Hepatocyte (in vitro differentiated cells): ENCODE measurements around the gene DSTN. TPM values are rescaled to one million over a fixed set of nuclear protein-coding genes. Genes with fewer than 3 reads are reported as not detected.

Experiments
- DNase-seq: peaks from one replicate; pipeline ENCODE4 v3.0.0-alpha.2; 2016; ENCODE audit warnings: low spot score
- H2AFZ ChIP-seq: fragments of 200-600 bp; sonication (generic); 2 replicates; pipeline ENCODE4 v1.6.0; 2016; ENCODE audit warnings: antibody characterized with exemption, mild to moderate bottlenecking
- H3K27ac ChIP-seq: fragments of 200-600 bp; sonication (generic); 2 replicates; pipeline ENCODE4 v1.5.1; 2016; ENCODE audit warnings: mild to moderate bottlenecking
- H3K27me3 ChIP-seq: fragments of 200-600 bp; sonication (generic); 2 replicates; pipeline ENCODE4 v1.6.1; 2016
- H3K36me3 ChIP-seq: fragments of 200-600 bp; sonication (generic); replicated peaks from 2 replicates; pipeline ENCODE4 v1.5.1; 2016; ENCODE audit warnings: low read depth; ENCODE audit not compliant: insufficient read depth
- H3K4me1 ChIP-seq: fragments of 200-600 bp; sonication (generic); 2 replicates; pipeline ENCODE4 v1.5.1; 2016; ENCODE audit warnings: mild to moderate bottlenecking, moderate library complexity; ENCODE audit not compliant: insufficient read depth
- H3K4me2 ChIP-seq: fragments of 200-600 bp; sonication (generic); 2 replicates; pipeline ENCODE4 v1.6.0; 2016
- H3K4me3 ChIP-seq: fragments of 200-600 bp; sonication (generic); 2 replicates; pipeline ENCODE4 v1.5.1; 2016; ENCODE audit warnings: mild to moderate bottlenecking
- H3K79me2 ChIP-seq: fragments of 200-600 bp; sonication (generic); 2 replicates; pipeline ENCODE4 v1.6.0; 2017; ENCODE audit warnings: mild to moderate bottlenecking
- H3K9me2 ChIP-seq: fragments of 200-600 bp; sonication (generic); replicated peaks from 2 replicates; pipeline ENCODE4 v1.6.0; 2017; ENCODE audit warnings: mild to moderate bottlenecking; ENCODE audit not compliant: insufficient read depth
- H3K9me3 ChIP-seq: fragments of 200-600 bp; sonication (generic); 2 replicates; pipeline ENCODE4 v1.5.1; 2016; ENCODE audit warnings: low read depth, mild to moderate bottlenecking
- H4K20me1 ChIP-seq: fragments of 200-600 bp; sonication (generic); 2 replicates; pipeline ENCODE4 v1.6.0; 2016; ENCODE audit warnings: mild to moderate bottlenecking; ENCODE audit not compliant: insufficient read depth, poor library complexity, severe bottlenecking
- EZH2 ChIP-seq: fragments of 200-600 bp; sonication (generic); IDR thresholded peaks from 2 replicates; pipeline ENCODE4 v1.6.1; 2016; ENCODE audit warnings: antibody characterized with exemption, mild to moderate bottlenecking, borderline replicate concordance
- EZH2phosphoT487 ChIP-seq: fragments of 200-600 bp; sonication (generic); IDR thresholded peaks from one replicate; pipeline ENCODE4 v1.6.1; 2018; ENCODE audit warnings: antibody characterized with exemption, mild to moderate bottlenecking, low read depth, moderate library complexity; ENCODE audit not compliant: unreplicated experiment, severe bottlenecking
- WGBS: methylation state at CpG from one replicate; pipeline ENCODE4 v1.1.6; 2016; ENCODE audit warnings: low lambda C conversion rate; ENCODE audit errors: missing lambda C conversion rate; 5-methylcytosine and 5-hydroxymethylcytosine counted together
- polyA plus RNA-seq: library from polyadenylated mRNA; unstranded; fragments of >200 nt; fragmentation: Nextera tagmentation; extraction: Ambion mirVana; gene quantifications from 2 replicates; pipeline ENCODE4 v1.2.1, GENCODE V29; 2016
- total RNA-seq: library from RNA; depleted of rRNA; stranded (reverse); fragments of >200 nt; gene quantifications from 2 replicates; pipeline ENCODE4 v1.2.3, GENCODE V29; 2014
- TF ChIP-seq, protein P1 (sequence below): fragments of 200-600 bp; sonication (generic); IDR thresholded peaks from 2 replicates; pipeline ENCODE4 v1.5.1; 2016; ENCODE audit warnings: antibody characterized with exemption, mild to moderate bottlenecking; ENCODE audit not compliant: poor library complexity

DSTN gene
- total and polyA plus RNA-seq, 2 experiments from 2014 or later: 342 to 352 TPM

GRCh38 chr20:17628101-17628841 is 58.4 kb downstream of the DSTN start:
- Histone ChIP-seq H2AFZ (no peak overlapping the region), H4K20me1 (peaks cover 48% of the 10 kb centered on the region), H3K27ac (no peak overlapping the region), H3K36me3 (no peaks in the 10 kb centered on the region), H3K27me3 (no peaks in the 10 kb centered on the region), H3K4me1 (no peaks in the 10 kb centered on the region), H3K79me2 (peaks cover 46% of the 10 kb centered on the region), H3K4me2 (no peak overlapping the region), H3K9me3 (no peaks in the 10 kb centered on the region), H3K9me2 (no peaks in the 10 kb centered on the region), H3K4me3 (no peak overlapping the region)
- DNase-seq: no peak
- WGBS: 92% methylated on average over 18 of the region's 18 CpGs
- TF ChIP-seq, protein P1, sequence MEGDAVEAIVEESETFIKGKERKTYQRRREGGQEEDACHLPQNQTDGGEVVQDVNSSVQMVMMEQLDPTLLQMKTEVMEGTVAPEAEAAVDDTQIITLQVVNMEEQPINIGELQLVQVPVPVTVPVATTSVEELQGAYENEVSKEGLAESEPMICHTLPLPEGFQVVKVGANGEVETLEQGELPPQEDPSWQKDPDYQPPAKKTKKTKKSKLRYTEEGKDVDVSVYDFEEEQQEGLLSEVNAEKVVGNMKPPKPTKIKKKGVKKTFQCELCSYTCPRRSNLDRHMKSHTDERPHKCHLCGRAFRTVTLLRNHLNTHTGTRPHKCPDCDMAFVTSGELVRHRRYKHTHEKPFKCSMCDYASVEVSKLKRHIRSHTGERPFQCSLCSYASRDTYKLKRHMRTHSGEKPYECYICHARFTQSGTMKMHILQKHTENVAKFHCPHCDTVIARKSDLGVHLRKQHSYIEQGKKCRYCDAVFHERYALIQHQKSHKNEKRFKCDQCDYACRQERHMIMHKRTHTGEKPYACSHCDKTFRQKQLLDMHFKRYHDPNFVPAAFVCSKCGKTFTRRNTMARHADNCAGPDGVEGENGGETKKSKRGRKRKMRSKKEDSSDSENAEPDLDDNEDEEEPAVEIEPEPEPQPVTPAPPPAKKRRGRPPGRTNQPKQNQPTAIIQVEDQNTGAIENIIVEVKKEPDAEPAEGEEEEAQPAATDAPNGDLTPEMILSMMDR: no peak
- TF ChIP-seq EZH2phosphoT487 (no peak), EZH2 (no peak)

DNA sequence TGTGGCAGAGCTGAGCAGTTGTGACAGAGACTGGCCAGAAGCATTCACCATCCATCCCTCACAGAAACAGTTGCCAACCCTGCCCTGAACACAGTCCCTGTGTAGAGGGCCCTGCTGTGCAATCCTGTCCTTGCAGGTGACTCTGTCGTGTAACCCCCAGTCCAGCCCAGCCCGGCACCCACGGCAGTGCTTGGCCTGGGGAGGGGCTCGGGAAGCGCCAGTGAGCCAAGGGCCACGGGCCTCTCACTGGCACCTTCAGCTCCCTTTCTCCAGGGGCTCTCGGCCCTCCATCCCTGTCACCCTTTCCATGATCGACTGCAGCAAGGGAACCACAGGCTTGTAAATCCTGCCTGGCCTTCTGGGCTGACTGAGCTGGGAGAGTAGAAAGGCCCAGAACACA is 59.1 kb downstream of the DSTN start:
- Histone ChIP-seq H4K20me1 (peaks cover 42% of the 10 kb centered on the region), H3K27me3 (no peaks in the 10 kb centered on the region), H3K4me1 (no peaks in the 10 kb centered on the region), H3K79me2 (peaks cover 53% of the 10 kb centered on the region), H3K9me2 (no peaks in the 10 kb centered on the region), H3K9me3 (no peaks in the 10 kb centered on the region), H3K4me2 (no peak overlapping the region), H3K4me3 (no peak overlapping the region), H3K36me3 (no peaks in the 10 kb centered on the region), H2AFZ (no peak overlapping the region), H3K27ac (no peak overlapping the region)
- 87% methylated on average over 8 of the region's 8 CpGs for WGBS
- TF ChIP-seq, protein P1: no peak
- no peak for TF ChIP-seq EZH2phosphoT487
- no peak for DNase-seq

- DNase-seq: no peak
- H3K9me2 ChIP-seq: no peaks in the 10 kb centered on the region
- no peaks in the 10 kb centered on the region for H3K4me1 ChIP-seq
- H3K4me3 ChIP-seq: no peak overlapping the region
- H3K79me2 ChIP-seq: peaks cover 56% of the 10 kb centered on the region
- H3K27me3 ChIP-seq: no peaks in the 10 kb centered on the region
- H4K20me1 ChIP-seq: peaks cover 42% of the 10 kb centered on the region
- no peak overlapping the region for H2AFZ ChIP-seq
- H3K36me3 ChIP-seq: no peaks in the 10 kb centered on the region
- no peak overlapping the region for H3K4me2 ChIP-seq
- no peak overlapping the region for H3K27ac ChIP-seq
- TF ChIP-seq EZH2phosphoT487: no peak
- no peak for TF ChIP-seq EZH2
- TF ChIP-seq, protein P1: no peak
- no peaks in the 10 kb centered on the region for H3K9me3 ChIP-seq
- 96% methylated on average over 21 of the region's 21 CpGs for WGBS
Observed at GRCh38 chr20:17629678-17630089, 59.8 kb downstream of the DSTN start.
